Uterus (tissue), 4 donors: ENCODE results near the gene P2RY8. TPM values are rescaled to one million over a fixed set of nuclear protein-coding genes. Genes with fewer than 3 reads are reported as not detected.

Experiments used
- DNase-seq, 2 donors: peaks; one replicate each; pipeline ENCODE4 v3.0.0-alpha.2; 2019 to 2020
- H3K27ac ChIP-seq, 2 donors: fragments of 200-600 bp; sonication (generic); 1 replicate in 1 of 2; 2 replicates in 1 of 2; pipeline ENCODE4 v1.5.1; 2016 to 2018
- H3K27me3 ChIP-seq, 2 donors: fragments of 200-600 bp; sonication (generic); one replicate each; pipeline ENCODE4 v1.5.1; 2018 to 2019; ENCODE audit warnings: control low read depth in 1 of 2
- H3K36me3 ChIP-seq, 2 donors: fragments of 200-600 bp; sonication (generic); one replicate each; pipeline ENCODE4 v1.5.1; 2019; ENCODE audit warnings: control low read depth in 1 of 2
- H3K4me1 ChIP-seq, 2 donors: fragments of 200-600 bp; sonication (generic); one replicate each; pipeline ENCODE4 v1.5.1; 2018 to 2019; ENCODE audit warnings: control low read depth in 1 of 2
- H3K4me3 ChIP-seq, 2 donors: fragments of 200-600 bp; sonication (generic); 1 replicate in 1 of 2; 2 replicates in 1 of 2; pipeline ENCODE4 v1.5.1; 2018 to 2019; ENCODE audit warnings: mild to moderate bottlenecking in 1 of 2
- H3K9me3 ChIP-seq, 2 donors: fragments of 200-600 bp; sonication (generic); one replicate each; pipeline ENCODE4 v1.5.1; 2019; ENCODE audit warnings: control low read depth in 1 of 2
- CTCF ChIP-seq, 4 experiments: fragments of 200-600 bp in 2 of 4; fragments of 450-650 bp in 2 of 4; sonication (generic) in 2 of 4; IDR thresholded peaks; one replicate each; pipeline ENCODE4 v1.5.1; 2016 to 2019; ENCODE audit warnings: antibody characterized with exemption in 4 of 4, mild to moderate bottlenecking in 2 of 4, moderate library complexity in 1 of 4
- POLR2A ChIP-seq, 2 donors: fragments of 450-650 bp; IDR thresholded peaks; one replicate each; pipeline ENCODE4 v1.6.1; 2016; ENCODE audit warnings: antibody characterized with exemption in 2 of 2, mild to moderate bottlenecking in 1 of 2, moderate library complexity in 1 of 2
- intact Hi-C: fragments of 100-400 bp; cut with DNase I; formaldehyde crosslinking; loops from one replicate; pipeline ENCODE4 v1.15.1; 2023; ENCODE audit warnings: low total_unique reads
- total RNA-seq, 4 donors: library from RNA; depleted of rRNA in 3 of 4; stranded (reverse); fragments of >200 nt in 3 of 4; gene quantifications; one replicate each; pipeline versions ENCODE4 v1.1.0 to v1.2.4, GENCODE V29; 2014 to 2023
- donor health status: DM: yes; HTN: yes; CAD: no.

The P2RY8 gene, protein sequence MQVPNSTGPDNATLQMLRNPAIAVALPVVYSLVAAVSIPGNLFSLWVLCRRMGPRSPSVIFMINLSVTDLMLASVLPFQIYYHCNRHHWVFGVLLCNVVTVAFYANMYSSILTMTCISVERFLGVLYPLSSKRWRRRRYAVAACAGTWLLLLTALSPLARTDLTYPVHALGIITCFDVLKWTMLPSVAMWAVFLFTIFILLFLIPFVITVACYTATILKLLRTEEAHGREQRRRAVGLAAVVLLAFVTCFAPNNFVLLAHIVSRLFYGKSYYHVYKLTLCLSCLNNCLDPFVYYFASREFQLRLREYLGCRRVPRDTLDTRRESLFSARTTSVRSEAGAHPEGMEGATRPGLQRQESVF
- total RNA-seq, result 1 to 10 TPM in 1 of 4 donors, under 1 TPM in 2, not detected in 1; 0.59 to 3.6 (median 0.90) TPM

GRCh38 chrX:1537031-1537715, at the start of gene P2RY8:
P2RY8 (minus strand) TSS chrX:1537185; CDS start chrX:1466558, 70,627 bp downstream.
- peak; percentile 19 to 52 for DNase-seq
- no peak within 1 kb of the TSS for H3K27ac ChIP-seq
- H3K36me3 ChIP-seq, result no peaks in the 10 kb centered on the region
- TF ChIP-seq POLR2A (IDR thresholded peaks at IDR 0.05) (no peak), CTCF (IDR thresholded peaks at IDR 0.05) (no peak)
- peak within 1 kb of the TSS in 1 of 2 donors; percentile 4 for H3K4me3 ChIP-seq
- intact Hi-C loops, result no loop called here
- no peaks in the 10 kb centered on the region for H3K27me3 ChIP-seq
- H3K4me1 ChIP-seq, result no peaks in the 10 kb centered on the region
- H3K9me3 ChIP-seq, result no peaks in the 10 kb centered on the region

DNA sequence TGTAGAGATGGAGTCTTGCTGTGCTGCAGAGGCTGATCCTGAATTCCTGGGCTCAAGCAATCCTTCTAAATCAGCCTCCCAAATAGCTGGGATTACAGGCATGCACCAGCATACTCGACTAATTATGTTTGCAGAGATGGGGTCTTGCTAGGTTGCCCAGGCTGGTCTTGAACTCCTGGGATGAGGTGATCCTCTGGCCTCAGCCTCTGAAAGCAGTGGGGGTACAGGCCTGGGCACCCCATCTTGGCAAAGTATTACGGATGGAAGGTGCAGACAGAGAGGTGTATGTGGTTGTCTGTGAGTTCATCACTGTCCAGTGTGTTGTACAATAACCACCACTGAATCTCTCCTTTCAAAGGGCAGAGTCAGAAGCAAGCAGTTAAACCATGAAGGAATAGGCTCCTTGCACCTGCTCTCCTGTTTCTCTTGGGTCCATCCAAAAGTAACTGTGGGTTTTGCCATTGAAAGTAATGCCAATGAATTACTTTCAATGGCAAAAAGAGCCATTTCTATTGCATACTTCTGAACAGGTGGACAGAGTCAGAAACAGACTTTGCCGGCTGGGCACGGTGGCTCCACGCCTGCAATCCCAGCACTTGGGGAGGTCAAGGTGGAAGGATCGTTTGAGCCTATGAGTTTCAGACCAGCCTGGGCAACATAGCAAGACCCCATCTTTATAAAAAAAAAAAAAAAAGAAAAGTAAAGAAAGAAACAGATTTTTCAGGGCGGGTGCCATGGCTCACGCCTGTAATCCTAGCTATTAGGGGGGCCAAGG, 47.4 kb upstream of the P2RY8 start:
- TF ChIP-seq POLR2A (IDR thresholded peaks at IDR 0.05), result no peak
- no peaks in the 10 kb centered on the region for H3K36me3 ChIP-seq
- H3K4me1 ChIP-seq, result no peaks in the 10 kb centered on the region
- intact Hi-C loops, result no loop called here
- H3K27me3 ChIP-seq, result no peaks in the 10 kb centered on the region
- no peak overlapping the region for H3K4me3 ChIP-seq
- H3K27ac ChIP-seq, result no peak overlapping the region
- H3K9me3 ChIP-seq, result no peaks in the 10 kb centered on the region
- no peak for DNase-seq

DNA sequence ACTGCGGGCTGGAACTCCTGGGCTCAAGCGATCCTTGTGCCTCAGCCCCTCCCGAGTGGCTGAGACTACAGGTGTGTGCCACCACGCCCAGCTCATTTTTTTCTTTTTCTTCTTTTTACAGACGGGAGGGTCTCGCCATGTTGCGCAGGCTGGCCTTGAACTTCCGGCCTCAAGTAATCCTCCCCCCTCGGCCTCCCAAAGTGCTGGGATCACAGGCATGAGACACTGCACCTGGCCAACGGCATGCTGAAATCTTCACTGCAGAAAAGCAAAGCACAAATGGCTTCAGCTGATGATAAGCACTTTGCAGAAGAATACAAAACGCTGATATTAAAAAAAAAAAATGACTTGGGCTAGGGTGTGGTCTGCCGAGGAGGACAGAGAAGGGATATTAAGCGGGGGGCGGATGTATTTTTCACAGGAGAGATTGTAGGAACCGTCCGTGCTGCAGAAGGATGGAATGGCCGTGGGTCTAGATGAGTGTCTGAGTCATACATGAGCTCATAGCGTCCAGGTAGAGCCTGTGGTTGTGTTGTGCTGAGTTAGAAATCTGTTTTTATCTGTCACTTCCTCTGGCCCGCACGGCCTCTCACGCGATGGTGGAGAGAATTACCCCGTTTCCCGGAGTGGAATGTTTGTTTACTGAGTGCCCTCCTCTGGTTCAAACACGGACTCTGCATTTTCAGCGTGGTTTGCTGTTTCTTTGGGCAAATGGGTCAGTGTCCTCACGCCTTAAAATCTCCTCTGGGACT, 45.9 kb upstream of the P2RY8 start:
- Histone ChIP-seq H3K4me1 (no peaks in the 10 kb centered on the region), H3K27ac (no peak overlapping the region), H3K27me3 (no peaks in the 10 kb centered on the region), H3K9me3 (no peaks in the 10 kb centered on the region), H3K36me3 (no peaks in the 10 kb centered on the region), H3K4me3 (no peak overlapping the region)
- DNase-seq, result no peak
- no peak for TF ChIP-seq CTCF (IDR thresholded peaks at IDR 0.05)
- TF ChIP-seq POLR2A (IDR thresholded peaks at IDR 0.05), result no peak
- intact Hi-C loops, result no loop called here

- intact Hi-C loops, result no loop called here
- DNase-seq, result peak in 1 of 2 donors; percentile 31
- no peak overlapping the region for H3K27ac ChIP-seq
Measured at GRCh38 chrX:1581132-1581531, 44.1 kb upstream of the P2RY8 start.

More at GRCh38 chrX:1581132-1581531, 44.1 kb upstream of the P2RY8 start:
- Histone ChIP-seq H3K9me3 (no peaks in the 10 kb centered on the region), H3K27me3 (no peaks in the 10 kb centered on the region), H3K4me3 (no peak overlapping the region), H3K4me1 (no peaks in the 10 kb centered on the region), H3K36me3 (no peaks in the 10 kb centered on the region)
- TF ChIP-seq CTCF (IDR thresholded peaks at IDR 0.05) (peak; percentile 46 to 55 (median 48)), POLR2A (IDR thresholded peaks at IDR 0.05) (no peak)
